GM10266 (cell line): ENCODE results near the gene MME.

Experiments
- DNase-seq: peaks from one replicate; pipeline ENCODE4 v3.0.0; 2012; ENCODE audit errors: extremely low spot score
- CTCF ChIP-seq: IDR thresholded peaks from 2 replicates; pipeline ENCODE4 v1.5.1; 2012; ENCODE audit warnings: mild to moderate bottlenecking, low read depth; ENCODE audit not compliant: control insufficient read depth, insufficient read depth; ENCODE audit errors: missing control alignments

The MME gene

GRCh38 chr3:155069729-155070128 lies 10.4 kb upstream of the MME start:
- no peak for TF ChIP-seq CTCF
- no peak for DNase-seq

- no peak for DNase-seq
- TF ChIP-seq CTCF, result no peak
Observed at GRCh38 chr3:155070316-155070715, 9.8 kb upstream of the MME start.

GRCh38 chr3:155070932-155071387 lies 9.2 kb upstream of the MME start:
- DNase-seq, result no peak
- TF ChIP-seq CTCF, result no peak

- DNase-seq, result no peak
- TF ChIP-seq CTCF, result no peak
Observed at GRCh38 chr3:155075200-155075599, 4.9 kb upstream of the MME start.

- no peak for TF ChIP-seq CTCF
- DNase-seq, result no peak
Observed at GRCh38 chr3:155076888-155077287, 3.2 kb upstream of the MME start.

GRCh38 chr3:155078711-155079467 lies 1.2 kb upstream of the MME start:
- DNase-seq, result no peak
- TF ChIP-seq CTCF, result no peak

GRCh38 chr3:155079468-155079745 lies 712 bp upstream of the MME start:
- no peak for DNase-seq
- TF ChIP-seq CTCF, result no peak
